HepG2 (cell line): ENCODE results near the gene MYO19. TPM values are rescaled to one million over a fixed set of nuclear protein-coding genes. Genes with fewer than 3 reads are reported as not detected.

Source experiments
- CEBPG ChIP-seq: IDR thresholded peaks from 2 replicates; pipeline ENCODE4 v1.6.1; 2016
- EP300 ChIP-seq, 3 experiments: sonication (generic) in 1 of 3; formaldehyde crosslinking in 1 of 3; IDR thresholded peaks; 2 replicates each; pipeline versions ENCODE4 v1.5.1 to v1.6.1; 2011 to 2020; ENCODE audit warnings: low read depth in 2 of 3, low read length in 2 of 3, borderline replicate concordance in 1 of 3, improper control_type of control experiment in 1 of 3, mild to moderate bottlenecking in 1 of 3, missing genetic modification reagents in 1 of 3, moderate library complexity in 1 of 3
- FLYWCH1 ChIP-seq: sonication (generic); formaldehyde crosslinking; IDR thresholded peaks from 2 replicates; pipeline ENCODE4 v1.8.1; 2023; ENCODE audit warnings: mild to moderate bottlenecking, missing genetic modification reagents
- ISX ChIP-seq: sonication (generic); formaldehyde crosslinking; conservative IDR thresholded peaks from 2 replicates; pipeline ENCODE4 v1.5.0; 2020; ENCODE audit warnings: missing genetic modification reagents
- JUNB ChIP-seq: sonication (generic); formaldehyde crosslinking; IDR thresholded peaks from 2 replicates; pipeline ENCODE4 v1.8.0; 2022; ENCODE audit warnings: missing genetic modification reagents, mild to moderate bottlenecking, borderline replicate concordance
- KDM4B ChIP-seq: sonication (generic); formaldehyde crosslinking; IDR thresholded peaks from 2 replicates; pipeline ENCODE4 v1.4.0; 2020; ENCODE audit warnings: missing genetic modification reagents
- KMT2B ChIP-seq: IDR thresholded peaks from 2 replicates; pipeline ENCODE4 v1.6.1; 2016; ENCODE audit warnings: missing genetic modification reagents, missing compliant biosample characterization
- PRPF4 ChIP-seq: fragments of 200-400 bp; formaldehyde crosslinking; IDR thresholded peaks from 2 replicates; pipeline ENCODE4 v1.6.1; 2016; ENCODE audit warnings: low read length, low read depth; ENCODE audit not compliant: poor library complexity, severe bottlenecking
- RFX3 ChIP-seq: IDR thresholded peaks from 2 replicates; pipeline ENCODE4 v1.6.1; 2016; ENCODE audit warnings: missing biosample characterization, missing genetic modification reagents
- TP53 ChIP-seq: sonication (generic); formaldehyde crosslinking; conservative IDR thresholded peaks from 2 replicates; pipeline ENCODE4 v1.4.0; 2020; ENCODE audit warnings: missing genetic modification reagents
- ZFP37 ChIP-seq: sonication (generic); formaldehyde crosslinking; IDR thresholded peaks from 2 replicates; pipeline ENCODE4 v1.4.0; 2020; ENCODE audit warnings: missing genetic modification reagents, borderline replicate concordance
- ZMYM4 ChIP-seq: sonication (generic); formaldehyde crosslinking; IDR thresholded peaks from 2 replicates; pipeline ENCODE4 v1.8.1; 2023; ENCODE audit warnings: mild to moderate bottlenecking, missing genetic modification reagents
- ZNF383 ChIP-seq: sonication (generic); formaldehyde crosslinking; IDR thresholded peaks from 2 replicates; pipeline ENCODE4 v1.4.0; 2020; ENCODE audit warnings: missing genetic modification reagents, mild to moderate bottlenecking, borderline replicate concordance
- ZNF546 ChIP-seq: sonication (generic); formaldehyde crosslinking; conservative IDR thresholded peaks from 2 replicates; pipeline ENCODE4 v1.8.1; 2023; ENCODE audit warnings: mild to moderate bottlenecking, missing genetic modification reagents
- ZNF556 ChIP-seq: sonication (generic); formaldehyde crosslinking; IDR thresholded peaks from 2 replicates; pipeline ENCODE4 v1.4.0; 2020; ENCODE audit warnings: mild to moderate bottlenecking, missing genetic modification reagents, borderline replicate concordance
- ZNF674 ChIP-seq: sonication (generic); formaldehyde crosslinking; IDR thresholded peaks from 2 replicates; pipeline ENCODE4 v1.5.0; 2020; ENCODE audit warnings: low read depth, mild to moderate bottlenecking, missing genetic modification reagents
- ZNF839 ChIP-seq: sonication (generic); formaldehyde crosslinking; IDR thresholded peaks from 2 replicates; pipeline ENCODE4 v1.4.0; 2020; ENCODE audit warnings: missing genetic modification reagents, mild to moderate bottlenecking, borderline replicate concordance
- ZNF850 ChIP-seq: sonication (generic); formaldehyde crosslinking; conservative IDR thresholded peaks from 2 replicates; pipeline ENCODE4 v1.9.0; 2021; ENCODE audit warnings: mild to moderate bottlenecking, missing genetic modification reagents
- ZSCAN9 ChIP-seq: IDR thresholded peaks from 2 replicates; pipeline ENCODE4 v1.6.1; 2016; ENCODE audit warnings: borderline replicate concordance
- polyA plus RNA-seq, 8 experiments: library from polyadenylated mRNA; depleted of rRNA in 3 of 8; stranded (reverse) in 7 of 8; unstranded in 1 of 8; fragments of >200 nt; fragmentation: Illumina TruSeq in 4 of 8; extraction: Trizol in 4 of 8; gene quantifications; 2 replicates each; pipeline versions ENCODE4 v1.2.1 to v1.2.3, GENCODE V29; 2011 to 2016; ENCODE audit warnings: low read depth in 4 of 8, missing spikeins in 1 of 8, mixed read lengths in 1 of 8; ENCODE audit not compliant: insufficient read depth in 1 of 8
- total RNA-seq, 5 experiments: library from RNA; depleted of rRNA; stranded (reverse); fragments of >200 nt; fragmentation: Illumina TruSeq; extraction: Trizol; gene quantifications; 2 replicates each; pipeline ENCODE4 v1.2.3, GENCODE V29; 2016; ENCODE audit warnings: low read depth in 1 of 5
- TF ChIP-seq, protein P1 (sequence below): sonication (generic); formaldehyde crosslinking; IDR thresholded peaks from 2 replicates; pipeline ENCODE4 v1.5.1; 2020; ENCODE audit warnings: mild to moderate bottlenecking, moderate library complexity, missing genetic modification reagents
- TF ChIP-seq, protein P2 (sequence below): sonication (generic); formaldehyde crosslinking; IDR thresholded peaks from 2 replicates; pipeline ENCODE4 v1.9.0; 2021; ENCODE audit warnings: missing genetic modification reagents, borderline replicate concordance
- TF ChIP-seq, protein P3 (sequence below): sonication (generic); formaldehyde crosslinking; IDR thresholded peaks from 2 replicates; pipeline ENCODE4 v1.4.0; 2020; ENCODE audit warnings: mild to moderate bottlenecking, missing genetic modification reagents
- TF ChIP-seq, protein P4 (sequence below): fragments of 450-650 bp; IDR thresholded peaks from 2 replicates; pipeline ENCODE4 v1.6.1; 2017

MYO19 gene
- total and polyA plus RNA-seq, 2 of the 13 experiments (the other 11 are each of a cell fraction or from before 2014, with no cell fraction given) = 75.7 to 82.3 TPM

DNA sequence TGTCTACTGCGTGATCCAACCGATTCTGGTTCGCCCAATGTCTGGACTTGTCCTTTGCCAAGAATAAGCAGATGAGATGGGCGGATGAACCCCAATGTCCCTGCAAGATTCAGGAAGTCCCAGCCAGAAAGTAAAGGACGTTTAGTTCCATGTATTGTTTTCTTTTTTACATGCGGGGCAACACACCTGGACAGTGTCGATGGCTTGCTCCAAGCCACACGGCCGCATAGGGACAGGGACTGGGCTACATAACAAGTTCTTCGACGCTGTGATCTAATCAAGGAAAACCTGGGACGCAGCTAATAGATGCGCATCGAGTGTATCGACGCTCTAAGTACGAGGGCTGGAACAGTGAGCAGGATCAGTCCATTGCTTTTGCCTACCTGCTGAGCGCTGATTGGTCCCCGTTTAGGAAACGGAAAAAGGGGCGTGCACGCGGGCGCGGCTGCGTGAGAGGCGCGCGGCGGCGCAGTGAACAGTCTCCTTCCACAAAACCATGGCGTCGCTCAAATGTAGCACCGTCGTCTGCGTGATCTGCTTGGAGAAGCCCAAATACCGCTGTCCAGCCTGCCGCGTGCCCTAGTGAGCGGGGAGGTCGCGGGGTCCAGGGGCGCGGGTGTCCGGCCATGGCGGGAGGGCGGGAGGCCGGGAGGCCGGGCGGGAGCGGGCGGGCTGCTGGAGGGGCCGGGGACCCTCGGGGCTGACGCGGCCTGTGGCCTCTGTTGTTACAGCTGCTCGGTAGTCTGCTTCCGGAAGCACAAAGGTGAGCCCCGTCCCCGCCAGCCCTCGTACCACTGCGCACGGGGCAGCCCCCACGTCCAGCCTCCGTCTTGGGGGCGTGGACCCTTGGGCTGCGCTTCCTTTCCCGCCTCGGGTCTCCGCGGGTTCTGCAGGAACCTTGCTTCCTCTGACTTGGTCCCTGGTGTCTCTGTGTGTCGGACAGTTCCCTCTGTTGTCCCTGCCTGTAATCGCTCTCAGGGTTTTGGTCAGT lies 48.2 kb downstream of the MYO19 start, which contains the start of gene ZNHIT3 (continued):
- TF ChIP-seq, protein P1, sequence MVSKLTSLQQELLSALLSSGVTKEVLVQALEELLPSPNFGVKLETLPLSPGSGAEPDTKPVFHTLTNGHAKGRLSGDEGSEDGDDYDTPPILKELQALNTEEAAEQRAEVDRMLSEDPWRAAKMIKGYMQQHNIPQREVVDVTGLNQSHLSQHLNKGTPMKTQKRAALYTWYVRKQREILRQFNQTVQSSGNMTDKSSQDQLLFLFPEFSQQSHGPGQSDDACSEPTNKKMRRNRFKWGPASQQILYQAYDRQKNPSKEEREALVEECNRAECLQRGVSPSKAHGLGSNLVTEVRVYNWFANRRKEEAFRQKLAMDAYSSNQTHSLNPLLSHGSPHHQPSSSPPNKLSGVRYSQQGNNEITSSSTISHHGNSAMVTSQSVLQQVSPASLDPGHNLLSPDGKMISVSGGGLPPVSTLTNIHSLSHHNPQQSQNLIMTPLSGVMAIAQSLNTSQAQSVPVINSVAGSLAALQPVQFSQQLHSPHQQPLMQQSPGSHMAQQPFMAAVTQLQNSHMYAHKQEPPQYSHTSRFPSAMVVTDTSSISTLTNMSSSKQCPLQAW = peak; percentile 76
- TF ChIP-seq FLYWCH1 (CRISPR knock-in tag) = no peak
- no peak for TF ChIP-seq ZNF839
- no peak for TF ChIP-seq TP53 (CRISPR knock-in tag)
- TF ChIP-seq, protein P2, sequence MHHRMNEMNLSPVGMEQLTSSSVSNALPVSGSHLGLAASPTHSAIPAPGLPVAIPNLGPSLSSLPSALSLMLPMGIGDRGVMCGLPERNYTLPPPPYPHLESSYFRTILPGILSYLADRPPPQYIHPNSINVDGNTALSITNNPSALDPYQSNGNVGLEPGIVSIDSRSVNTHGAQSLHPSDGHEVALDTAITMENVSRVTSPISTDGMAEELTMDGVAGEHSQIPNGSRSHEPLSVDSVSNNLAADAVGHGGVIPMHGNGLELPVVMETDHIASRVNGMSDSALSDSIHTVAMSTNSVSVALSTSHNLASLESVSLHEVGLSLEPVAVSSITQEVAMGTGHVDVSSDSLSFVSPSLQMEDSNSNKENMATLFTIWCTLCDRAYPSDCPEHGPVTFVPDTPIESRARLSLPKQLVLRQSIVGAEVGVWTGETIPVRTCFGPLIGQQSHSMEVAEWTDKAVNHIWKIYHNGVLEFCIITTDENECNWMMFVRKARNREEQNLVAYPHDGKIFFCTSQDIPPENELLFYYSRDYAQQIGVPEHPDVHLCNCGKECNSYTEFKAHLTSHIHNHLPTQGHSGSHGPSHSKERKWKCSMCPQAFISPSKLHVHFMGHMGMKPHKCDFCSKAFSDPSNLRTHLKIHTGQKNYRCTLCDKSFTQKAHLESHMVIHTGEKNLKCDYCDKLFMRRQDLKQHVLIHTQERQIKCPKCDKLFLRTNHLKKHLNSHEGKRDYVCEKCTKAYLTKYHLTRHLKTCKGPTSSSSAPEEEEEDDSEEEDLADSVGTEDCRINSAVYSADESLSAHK (CRISPR knock-in tag) = no peak
- TF ChIP-seq, protein P3, sequence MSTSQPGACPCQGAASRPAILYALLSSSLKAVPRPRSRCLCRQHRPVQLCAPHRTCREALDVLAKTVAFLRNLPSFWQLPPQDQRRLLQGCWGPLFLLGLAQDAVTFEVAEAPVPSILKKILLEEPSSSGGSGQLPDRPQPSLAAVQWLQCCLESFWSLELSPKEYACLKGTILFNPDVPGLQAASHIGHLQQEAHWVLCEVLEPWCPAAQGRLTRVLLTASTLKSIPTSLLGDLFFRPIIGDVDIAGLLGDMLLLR = no peak
- TF ChIP-seq ZSCAN9 (CRISPR knock-in tag) = peak; percentile 80; the same call in 1 of the 2 replicates
- TF ChIP-seq EP300 (IDR thresholded peaks at IDR 0.05; ENCODE audit: low read depth in 2 of 2, low read length in 2 of 2) = peak in 1 of 2 experiments; percentile 17; a peak in 1 of 4 replicates
- TF ChIP-seq EP300 (CRISPR knock-in tag; IDR thresholded peaks at IDR 0.05; ENCODE audit: borderline replicate concordance) = no peak
- TF ChIP-seq CEBPG (CRISPR knock-in tag) = peak; percentile 29; the same call in 1 of the 2 replicates
- no peak for TF ChIP-seq RFX3
- no peak for TF ChIP-seq KDM4B (CRISPR knock-in tag)
- TF ChIP-seq ZNF850 (CRISPR knock-in tag) = no peak
- no peak for TF ChIP-seq ZNF674 (CRISPR knock-in tag)
- TF ChIP-seq, protein P4, sequence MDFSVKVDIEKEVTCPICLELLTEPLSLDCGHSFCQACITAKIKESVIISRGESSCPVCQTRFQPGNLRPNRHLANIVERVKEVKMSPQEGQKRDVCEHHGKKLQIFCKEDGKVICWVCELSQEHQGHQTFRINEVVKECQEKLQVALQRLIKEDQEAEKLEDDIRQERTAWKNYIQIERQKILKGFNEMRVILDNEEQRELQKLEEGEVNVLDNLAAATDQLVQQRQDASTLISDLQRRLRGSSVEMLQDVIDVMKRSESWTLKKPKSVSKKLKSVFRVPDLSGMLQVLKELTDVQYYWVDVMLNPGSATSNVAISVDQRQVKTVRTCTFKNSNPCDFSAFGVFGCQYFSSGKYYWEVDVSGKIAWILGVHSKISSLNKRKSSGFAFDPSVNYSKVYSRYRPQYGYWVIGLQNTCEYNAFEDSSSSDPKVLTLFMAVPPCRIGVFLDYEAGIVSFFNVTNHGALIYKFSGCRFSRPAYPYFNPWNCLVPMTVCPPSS = no peak
- TF ChIP-seq ZNF546 (CRISPR knock-in tag) = peak; percentile 79; the same call in 1 of the 2 replicates
- no peak; the same call in 1 of the 2 replicates for TF ChIP-seq JUNB (CRISPR knock-in tag)
- no peak for TF ChIP-seq ZNF383 (CRISPR knock-in tag)
- TF ChIP-seq KMT2B (CRISPR knock-in tag) = peak; percentile 94
- no peak for TF ChIP-seq PRPF4
- no peak; the same call in 1 of the 2 replicates for TF ChIP-seq ZNF556 (CRISPR knock-in tag)
- peak; percentile 80; the same call in 1 of the 2 replicates for TF ChIP-seq ZMYM4 (CRISPR knock-in tag)
- no peak; the same call in 1 of the 2 replicates for TF ChIP-seq ZFP37 (CRISPR knock-in tag)
- no peak for TF ChIP-seq ISX
